DMS 273 (cell line): ENCODE data around the gene SFT2D1.
"Not testable (repeated sequence)": the region's sequence is repeated elsewhere in the genome, so short reads cannot be mapped to it uniquely, and the experiment has no call there.

Experiments
- DNase-seq: peaks from one replicate; lab custom pipeline; 2025; ENCODE audit not compliant: unreplicated experiment; lab: John Stamatoyannopoulos, UW

SFT2D1 gene

GRCh38 chr6:166342349-166343149 is at the start of gene SFT2D1:
SFT2D1 (minus strand) TSS chr6:166342545; CDS start chr6:166342481, 64 bp downstream.
- peak; percentile 92 for DNase-seq

- no peak for DNase-seq
These were observed 46.8 kb upstream of the SFT2D1 start for GRCh38 chr6:166389119-166389518.

GRCh38 chr6:166388290-166389004 is 46.1 kb upstream of the SFT2D1 start:
- DNase-seq = no peak

- DNase-seq = no peak
These were observed 45.4 kb upstream of the SFT2D1 start for GRCh38 chr6:166387642-166388289.

GRCh38 chr6:166387098-166387497 is 44.8 kb upstream of the SFT2D1 start:
- not testable (repeated sequence) for DNase-seq

GRCh38 chr6:166386111-166386510 is 43.8 kb upstream of the SFT2D1 start:
- no peak for DNase-seq

- DNase-seq = not testable (repeated sequence)
These were observed 41.5 kb upstream of the SFT2D1 start for GRCh38 chr6:166383802-166384363.

GRCh38 chr6:166382933-166383801 is 40.8 kb upstream of the SFT2D1 start, which contains the start of gene MPC1:
MPC1 (minus strand) TSS chr6:166382940; CDS start chr6:166382876, 64 bp downstream.
- peak; percentile 99 for DNase-seq

- DNase-seq = no peak
These were observed 40.2 kb upstream of the SFT2D1 start for GRCh38 chr6:166382500-166382932.

GRCh38 chr6:166381733-166382499 is 39.6 kb upstream of the SFT2D1 start:
- DNase-seq = peak; percentile 84

- peak; percentile 50 for DNase-seq
These were observed 39.0 kb upstream of the SFT2D1 start for GRCh38 chr6:166381381-166381732.

- no peak for DNase-seq
These were observed 37.5 kb upstream of the SFT2D1 start for GRCh38 chr6:166379800-166380199.

- no peak for DNase-seq
These were observed 36.8 kb upstream of the SFT2D1 start for GRCh38 chr6:166379103-166379586.

- no peak for DNase-seq
These were observed 35.4 kb upstream of the SFT2D1 start for GRCh38 chr6:166377721-166378120.

- no peak for DNase-seq
These were observed 32.7 kb upstream of the SFT2D1 start for GRCh38 chr6:166375013-166375412.

GRCh38 chr6:166370489-166370888 is 28.1 kb upstream of the SFT2D1 start:
- DNase-seq = no peak

GRCh38 chr6:166369782-166370181 is 27.4 kb upstream of the SFT2D1 start:
- no peak for DNase-seq

GRCh38 chr6:166366921-166367320 is 24.6 kb upstream of the SFT2D1 start:
- DNase-seq = no peak

GRCh38 chr6:166365806-166366205 is 23.5 kb upstream of the SFT2D1 start:
- DNase-seq = no peak
